DOHH2 (cell line): Measurements from ENCODE around the gene CAMTA1.

Experiments used
- H3F3A ChIP-seq: fragments of 200-600 bp; sonication (generic), shearing (Covaris generic); 2 replicates; pipeline ENCODE4 v1.6.0; 2016; ENCODE audit warnings: antibody characterized with exemption, mild to moderate bottlenecking; ENCODE audit not compliant: control insufficient read depth, insufficient read depth
- H3K27ac ChIP-seq: fragments of 200-600 bp; sonication (generic); 2 replicates; pipeline ENCODE4 v1.5.1; 2014; ENCODE audit warnings: low read depth, mild to moderate bottlenecking, low read length, moderate library complexity
- H3K27me3 ChIP-seq: fragments of 200-600 bp; sonication (generic); 2 replicates; pipeline ENCODE4 v1.6.1; 2014; ENCODE audit warnings: mild to moderate bottlenecking, low read length, mixed read lengths; ENCODE audit not compliant: control insufficient read depth
- H3K36me3 ChIP-seq: fragments of 200-600 bp; sonication (generic); 2 replicates; pipeline ENCODE4 v1.6.1; 2014; ENCODE audit warnings: mild to moderate bottlenecking, low read length, moderate library complexity, mixed read lengths; ENCODE audit not compliant: control insufficient read depth
- H3K4me1 ChIP-seq: fragments of 200-600 bp; sonication (generic); 2 replicates; pipeline ENCODE4 v1.6.1; 2014; ENCODE audit warnings: mild to moderate bottlenecking, low read length, mixed read lengths; ENCODE audit not compliant: control insufficient read depth
- H3K4me2 ChIP-seq: fragments of 200-600 bp; sonication (generic); 2 replicates; pipeline ENCODE4 v1.6.0; 2014; ENCODE audit warnings: mild to moderate bottlenecking, low read length, moderate library complexity
- H3K4me3 ChIP-seq: fragments of 200-600 bp; sonication (generic); 2 replicates; pipeline ENCODE4 v1.5.1; 2014; ENCODE audit warnings: mild to moderate bottlenecking, low read length, mixed read lengths
- H3K79me2 ChIP-seq: fragments of 200-600 bp; sonication (generic); 2 replicates; pipeline ENCODE4 v1.6.1; 2014; ENCODE audit warnings: mild to moderate bottlenecking, low read length, mixed read lengths; ENCODE audit not compliant: control insufficient read depth
- H3K9me2 ChIP-seq: fragments of 200-600 bp; sonication (generic); replicated peaks from 2 replicates; pipeline ENCODE4 v1.6.1; 2014; ENCODE audit warnings: mild to moderate bottlenecking, low read length, mixed read lengths; ENCODE audit not compliant: control insufficient read depth
- H3K9me3 ChIP-seq: fragments of 200-600 bp; sonication (generic); 2 replicates; pipeline ENCODE4 v1.6.1; 2014; ENCODE audit warnings: antibody characterized with exemption, low read length, mixed read lengths; ENCODE audit not compliant: control insufficient read depth, insufficient read depth
- H4K20me1 ChIP-seq: fragments of 200-600 bp; sonication (generic); 2 replicates; pipeline ENCODE4 v1.6.0; 2014; ENCODE audit warnings: low read depth, mild to moderate bottlenecking, antibody characterized with exemption, low read length, moderate library complexity; ENCODE audit not compliant: control insufficient read depth, insufficient read depth
- EZH2phosphoT487 ChIP-seq: fragments of 200-600 bp; sonication (generic); IDR thresholded peaks from 2 replicates; pipeline ENCODE4 v1.6.1; 2017; ENCODE audit warnings: borderline replicate concordance, mild to moderate bottlenecking, antibody characterized with exemption, low read length, moderate library complexity, mixed read lengths
- TF ChIP-seq, protein P1 (sequence below): fragments of 200-600 bp; sonication (generic); IDR thresholded peaks from one replicate; pipeline ENCODE4 v1.5.1; 2014; ENCODE audit warnings: antibody characterized with exemption, mild to moderate bottlenecking, low read depth, low read length; ENCODE audit not compliant: poor library complexity, severe bottlenecking

The CAMTA1 gene

DNA sequence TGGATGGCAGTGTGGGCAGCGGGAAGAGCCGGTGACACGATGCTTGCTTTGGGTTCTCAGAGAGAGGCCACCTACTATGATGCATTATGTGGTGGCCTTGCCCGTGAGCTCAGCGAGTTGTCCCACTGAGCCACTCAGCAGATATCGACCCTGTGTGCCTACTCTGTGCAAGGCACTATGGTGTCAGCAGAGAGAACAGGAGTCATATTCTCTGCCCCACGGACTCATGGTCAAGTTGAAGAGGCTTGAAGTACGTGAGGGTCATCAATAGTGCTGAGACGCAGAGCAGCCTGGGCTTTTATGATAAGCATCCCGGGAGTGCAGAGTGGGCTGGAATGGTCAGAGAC is 466.2 kb downstream of the CAMTA1 start:
- no peaks in the 10 kb centered on the region for H3K79me2 ChIP-seq
- TF ChIP-seq, protein P1, sequence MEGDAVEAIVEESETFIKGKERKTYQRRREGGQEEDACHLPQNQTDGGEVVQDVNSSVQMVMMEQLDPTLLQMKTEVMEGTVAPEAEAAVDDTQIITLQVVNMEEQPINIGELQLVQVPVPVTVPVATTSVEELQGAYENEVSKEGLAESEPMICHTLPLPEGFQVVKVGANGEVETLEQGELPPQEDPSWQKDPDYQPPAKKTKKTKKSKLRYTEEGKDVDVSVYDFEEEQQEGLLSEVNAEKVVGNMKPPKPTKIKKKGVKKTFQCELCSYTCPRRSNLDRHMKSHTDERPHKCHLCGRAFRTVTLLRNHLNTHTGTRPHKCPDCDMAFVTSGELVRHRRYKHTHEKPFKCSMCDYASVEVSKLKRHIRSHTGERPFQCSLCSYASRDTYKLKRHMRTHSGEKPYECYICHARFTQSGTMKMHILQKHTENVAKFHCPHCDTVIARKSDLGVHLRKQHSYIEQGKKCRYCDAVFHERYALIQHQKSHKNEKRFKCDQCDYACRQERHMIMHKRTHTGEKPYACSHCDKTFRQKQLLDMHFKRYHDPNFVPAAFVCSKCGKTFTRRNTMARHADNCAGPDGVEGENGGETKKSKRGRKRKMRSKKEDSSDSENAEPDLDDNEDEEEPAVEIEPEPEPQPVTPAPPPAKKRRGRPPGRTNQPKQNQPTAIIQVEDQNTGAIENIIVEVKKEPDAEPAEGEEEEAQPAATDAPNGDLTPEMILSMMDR: no peak
- no peak for TF ChIP-seq EZH2phosphoT487
- no peaks in the 10 kb centered on the region for H3K9me3 ChIP-seq
- no peaks in the 10 kb centered on the region for H3K36me3 ChIP-seq
- H3K27ac ChIP-seq: no peak overlapping the region
- H3K9me2 ChIP-seq: no peaks in the 10 kb centered on the region
- H3K4me3 ChIP-seq: no peak overlapping the region
- H4K20me1 ChIP-seq: no peaks in the 10 kb centered on the region
- H3K4me1 ChIP-seq: no peaks in the 10 kb centered on the region
- no peaks in the 10 kb centered on the region for H3F3A ChIP-seq
- H3K4me2 ChIP-seq: no peak overlapping the region
- H3K27me3 ChIP-seq: no peaks in the 10 kb centered on the region

DNA sequence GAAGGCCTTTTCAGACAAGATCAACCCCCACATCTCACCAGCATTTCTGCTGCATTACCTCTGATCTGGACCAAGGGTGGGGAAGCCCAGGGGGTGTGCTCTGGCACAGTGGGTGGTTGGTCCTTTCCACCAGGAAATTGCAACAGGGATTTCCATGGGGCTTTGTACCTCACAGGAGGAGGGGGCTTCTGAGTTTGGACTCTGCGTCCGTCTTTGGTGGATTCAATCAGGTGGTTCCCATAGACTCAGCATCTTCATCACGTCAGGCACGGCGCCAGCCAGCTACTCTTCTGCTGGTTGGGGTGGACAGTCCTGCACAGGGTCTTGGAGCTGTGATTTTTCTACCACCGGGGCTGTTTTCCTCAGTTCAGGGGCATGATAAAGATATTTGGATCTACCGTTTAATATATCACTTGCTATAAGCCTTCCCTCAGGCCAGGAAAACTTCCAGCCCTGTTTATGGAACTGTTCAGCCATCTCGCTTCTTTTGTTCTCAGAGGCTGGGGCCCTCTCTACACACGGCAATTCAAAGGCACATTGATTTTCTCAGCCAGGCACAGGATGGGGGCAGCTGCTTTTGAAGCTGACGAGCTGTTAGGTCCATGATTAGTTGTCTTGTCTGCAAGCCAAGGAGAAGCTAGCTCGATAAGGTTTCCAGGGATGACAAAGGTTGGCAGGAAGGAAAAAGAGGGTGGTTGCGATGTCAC is 467.3 kb downstream of the CAMTA1 start:
- H3K79me2 ChIP-seq: no peaks in the 10 kb centered on the region
- no peaks in the 10 kb centered on the region for H4K20me1 ChIP-seq
- H3K27ac ChIP-seq: no peak overlapping the region

DNA sequence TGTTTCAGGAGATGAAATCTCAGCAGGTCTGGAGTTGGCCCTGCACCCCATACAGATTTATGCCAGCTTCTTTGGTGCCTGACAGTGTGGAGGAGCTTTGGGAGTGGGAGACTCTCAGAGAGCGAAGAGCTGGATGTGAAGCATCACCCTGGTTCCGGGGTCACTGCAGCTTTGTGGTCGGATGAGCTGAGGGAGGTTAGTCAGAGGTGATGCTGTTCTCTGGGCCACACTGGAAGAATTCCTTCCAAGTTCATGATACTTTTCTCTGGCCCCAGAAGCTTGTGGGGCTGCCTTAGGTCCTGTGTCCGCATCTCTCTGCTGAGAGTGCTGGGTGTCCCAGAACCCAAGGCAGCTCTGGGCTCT is 467.8 kb downstream of the CAMTA1 start:
- Histone ChIP-seq H3K27me3 (no peaks in the 10 kb centered on the region), H3K4me1 (no peaks in the 10 kb centered on the region), H3K36me3 (no peaks in the 10 kb centered on the region), H3K9me3 (no peaks in the 10 kb centered on the region), H3K4me2 (no peak overlapping the region), H4K20me1 (no peaks in the 10 kb centered on the region), H3K4me3 (no peak overlapping the region), H3K9me2 (no peaks in the 10 kb centered on the region), H3K27ac (no peak overlapping the region), H3F3A (no peaks in the 10 kb centered on the region), H3K79me2 (no peaks in the 10 kb centered on the region)
- TF ChIP-seq, protein P1: no peak
- no peak for TF ChIP-seq EZH2phosphoT487

More for the DNA sequence above, 467.3 kb downstream of the CAMTA1 start:
- TF ChIP-seq EZH2phosphoT487: no peak
- TF ChIP-seq, protein P1: no peak
- Histone ChIP-seq H3K4me1 (no peaks in the 10 kb centered on the region), H3K9me2 (no peaks in the 10 kb centered on the region), H3K4me2 (no peak overlapping the region), H3K36me3 (no peaks in the 10 kb centered on the region), H3K4me3 (no peak overlapping the region), H3K9me3 (no peaks in the 10 kb centered on the region), H3F3A (no peaks in the 10 kb centered on the region), H3K27me3 (no peaks in the 10 kb centered on the region)
